ENCODE results near the gene BRINP3. TPM values are rescaled to one million over a fixed set of nuclear protein-coding genes. Genes with fewer than 3 reads are reported as not detected.

Gene BRINP3
- total RNA-seq, 1 experiment from 2014 or later: not detected

- Histone ChIP-seq H3K4me2 (ENCODE audit: insufficient read depth, insufficient read length, low read length) (peak overlapping the region; percentile 95), H2BK15ac (ENCODE audit: low read depth, low read length) (no peak overlapping the region), H2AFZ (ENCODE audit: low read length) (no peak overlapping the region), H2BK5ac (ENCODE audit: insufficient read length, low read length) (no peak overlapping the region), H3K23ac (ENCODE audit: insufficient read length, low read depth, low read length) (no peak overlapping the region), H2AK5ac (ENCODE audit: insufficient read length, low read length) (no peak overlapping the region), H3K9me3 (ENCODE audit: control insufficient read depth, low read depth, low read length) (no peaks in the 10 kb centered on the region), H3K79me1 (ENCODE audit: insufficient read depth, low read depth, low read length, poor library complexity, severe bottlenecking) (no peaks in the 10 kb centered on the region), H3K4ac (ENCODE audit: low read depth, low read length) (no peak overlapping the region), H4K20me1 (ENCODE audit: control insufficient read depth, insufficient read depth, insufficient read length) (no peaks in the 10 kb centered on the region), H3K27me3 (ENCODE audit: insufficient read depth, low read length) (peaks cover 20% of the 10 kb centered on the region; the same call in 1 of the 2 replicates), H2BK12ac (ENCODE audit: insufficient read length, low read depth, low read length) (no peak overlapping the region), H3K14ac (ENCODE audit: insufficient read depth, low read length) (no peak overlapping the region; the same call in 1 of the 2 replicates), H3T11ph (ENCODE audit: low read length) (no peak overlapping the region), H3K9ac (ENCODE audit: extremely low read depth, insufficient read length, low read length) (peak overlapping the region; percentile 20), H3K23me2 (ENCODE audit: insufficient read length, low read depth, low read length, poor library complexity, severe bottlenecking) (peaks cover 33% of the 10 kb centered on the region), H3K27ac (ENCODE audit: insufficient read length, low read depth, low read length) (no peak overlapping the region), H4K8ac (replicated peaks; ENCODE audit: insufficient read length, low read depth, low read length) (no peak overlapping the region), H3K18ac (ENCODE audit: insufficient read length, low read depth, low read length) (no peak overlapping the region), H2BK20ac (ENCODE audit: low read depth, low read length, poor library complexity, severe bottlenecking) (no peak overlapping the region), H3K4me1 (ENCODE audit: insufficient read depth, low read length) (no peaks in the 10 kb centered on the region), H3K56ac (ENCODE audit: insufficient read length, low read depth, low read length) (no peak overlapping the region), H4K91ac (ENCODE audit: insufficient read length, low read depth, low read length) (no peak overlapping the region), H4K5ac (ENCODE audit: insufficient read length, low read depth, low read length) (no peak overlapping the region), H3K79me2 (ENCODE audit: insufficient read depth, low read length) (no peaks in the 10 kb centered on the region), H2BK120ac (ENCODE audit: low read depth, low read length, poor library complexity, severe bottlenecking) (no peak overlapping the region)
- Mint-ChIP-seq H3K36me3 (ENCODE audit: insufficient read depth in 1 of 3, low read depth in 3 of 3) (no peaks in the 10 kb centered on the region), H3K4me3 (peak overlapping the region; percentile 53 to 88), H3K27me3 (ENCODE audit: low read depth) (peaks cover 81% of the 10 kb centered on the region), H3K9me3 (no peaks in the 10 kb centered on the region), H3K27ac (no peak overlapping the region; a peak in 1 of 7 replicates), H3K4me1 (peaks cover 45 to 47% of the 10 kb centered on the region in 2 experiments)
- peak; percentile 59 for DNase-seq
- TF ChIP-seq CTCF (conservative IDR thresholded peaks at IDR 0.05): no peak
- WGBS (ENCODE audit: extremely low coverage, insufficient read length, low lambda C conversion rate): no CpG with 5 or more reads among the region's 27 CpGs
These were observed 2.1 kb downstream of the BRINP3 start for GRCh38 chr1:190475421-190476141.
